Heart right ventricle (tissue), 16 donors: ENCODE results near the gene ZNF716. TPM values are rescaled to one million over a fixed set of nuclear protein-coding genes. Genes with fewer than 3 reads are reported as not detected.
A peak's percentile ranks its signal among the peaks of the same experiment; 100 is the strongest.
"Not testable (repeated sequence)": the region's sequence is repeated elsewhere in the genome, so short reads cannot be mapped to it uniquely, and the experiment has no call there.

Source experiments
- ATAC-seq, 8 donors: fragments of 200-7000 bp; cut with Tn5 transposase; one replicate each; pipeline ENCODE4 v1.9.1; 2020; ENCODE audit warnings: mild to moderate bottlenecking in 8 of 8, moderate library complexity in 8 of 8, moderate number of reproducible peaks in 1 of 8
- DNase-seq, 2 donors: peaks; one replicate each; pipeline ENCODE4 v3.0.0-alpha.2; 2020
- H3K27ac ChIP-seq, 10 donors: fragments of 200-600 bp; sonication (generic) in 2 of 10; one replicate each; pipeline versions ENCODE4 v1.5.0 to v1.8.0; 2020 to 2022; ENCODE audit warnings: mild to moderate bottlenecking in 3 of 10
- H3K27me3 ChIP-seq, 7 donors: fragments of 200-600 bp; one replicate each; pipeline ENCODE4 v1.8.0; 2021 to 2022; ENCODE audit warnings: mild to moderate bottlenecking in 2 of 7
- H3K36me3 ChIP-seq, 9 donors: fragments of 200-600 bp; sonication (generic) in 1 of 9; one replicate each; pipeline versions ENCODE4 v1.5.0 to v1.8.0; 2020 to 2022; ENCODE audit warnings: mild to moderate bottlenecking in 2 of 9
- H3K4me1 ChIP-seq, 9 donors: fragments of 200-600 bp; sonication (generic) in 1 of 9; one replicate each; pipeline versions ENCODE4 v1.5.0 to v1.8.0; 2020 to 2022; ENCODE audit warnings: mild to moderate bottlenecking in 4 of 9
- H3K4me3 ChIP-seq, 10 donors: fragments of 200-600 bp; sonication (generic) in 2 of 10; one replicate each; pipeline versions ENCODE4 v1.5.0 to v1.8.0; 2020 to 2022; ENCODE audit warnings: mild to moderate bottlenecking in 7 of 10, moderate library complexity in 2 of 10
- H3K9me3 ChIP-seq, 11 donors: fragments of 200-600 bp in 10 of 11; sonication (generic) in 2 of 11; one replicate each; pipeline versions ENCODE4 v1.5.0 to v1.8.0; 2013 to 2022; ENCODE audit warnings: mild to moderate bottlenecking in 2 of 11, control low read depth in 1 of 11, moderate library complexity in 1 of 11
- CTCF ChIP-seq, 9 donors: fragments of 200-600 bp; sonication (generic) in 2 of 9; IDR thresholded peaks; one replicate each; pipeline versions ENCODE4 v1.5.0 to v1.8.0; 2021 to 2022; ENCODE audit warnings: antibody characterized with exemption in 9 of 9, mild to moderate bottlenecking in 5 of 9, moderate library complexity in 1 of 9
- WGBS, 2 donors: extraction: QIAGEN DNeasy Blood & Tissue Kit; methylation state at CpG; one replicate each; pipeline ENCODE4 v1.1.7; 2013; ENCODE audit warnings: inconsistent platforms in 1 of 2; 5-methylcytosine and 5-hydroxymethylcytosine counted together
- intact Hi-C, 10 donors: fragments of 100-400 bp; cut with DNase I; formaldehyde crosslinking; loops; one replicate each; pipeline versions ENCODE4 v1.11.1 to v1.14.2; 2022
- polyA plus RNA-seq, 2 donors: library from polyadenylated mRNA; stranded (reverse); fragments of 200-250 nt; gene quantifications; one replicate each; pipeline ENCODE4 v1.2.3, GENCODE V29; 2013
- total RNA-seq, 10 donors: library from RNA; stranded (reverse); fragmentation: NEBNext Ultra II Directional in 3 of 10; extraction: Animal tissue kit (Norgen Biotek cat#: 25700) in 3 of 10; gene quantifications; one replicate each; pipeline versions ENCODE4 v1.2.1 to v1.2.4, GENCODE V29; 2021 to 2023
- donor health status: Arrhythmogenic right ventricular cardiomyopathy.
- donor health status: ischemic (EF 13 %, LVEDD 7.1; RV severe dilation, severe dysfunction).
- donor health status: healthy with polysubstance abuse.
- donor health status: DM: no; HTN: yes; CAD: no.
- donor health status: DM: no; HTN: no; CAD: no.
- donor health status: ischemic (EF 25% LVEDD 6.9; RV normal size, moderate dysfunction).
- donor health status: ischemic (EF 25% LVEDD 5.7; RV mildly dilated, moderate dysfunction).
- donor health status: healthy.
- donor health status: DM: yes; HTN: yes; CAD: no.
- donor health status: Ischemic cardiomyopathy.
- donor health status: ischemic (EF 35%, LVEDD 5.7; RV mildly dilated, moderate dysfunction).
- donor health status: nonischemic (EF 11% LVEDD 7.7; RV severe dilation, severe dysfunction).
- donor health status: DM: yes; HTN: yes; CAD: no.
- donor health status: PGD.
- donor health status: ischemic (EF 29% LVEDD 5.4; RV normal size, mild dysfunction).
- donor health status: nonischemic (EF 23%, LVEDD 6.1; RV moderate dilation, normal function).

Gene ZNF716
- total and polyA plus RNA-seq, 12 donors, result not detected

- no peaks in the 10 kb centered on the region for H3K4me1 ChIP-seq
- H3K27me3 ChIP-seq, result no peaks in the 10 kb centered on the region
- WGBS, 2 donors, result 85 to 89% methylated on average over 19 of the region's 19 CpGs
- peaks cover 0 to 81% (median 0%) of the 10 kb centered on the region in 11 donors for H3K9me3 ChIP-seq
- DNase-seq (no peak), ATAC-seq (no peak)
- H3K4me3 ChIP-seq, result no peak overlapping the region
- no peak for TF ChIP-seq CTCF (IDR thresholded peaks at IDR 0.05)
- H3K36me3 ChIP-seq, result no peaks in the 10 kb centered on the region
- intact Hi-C loops, result no loop called here
- no peak overlapping the region for H3K27ac ChIP-seq
Measured at GRCh38 chr7:57437581-57437980, 12.4 kb upstream of the ZNF716 start.

- Histone ChIP-seq H3K4me3 (no peak overlapping the region), H3K27ac (no peak overlapping the region), H3K9me3 (peaks cover 0 to 79% (median 0%) of the 10 kb centered on the region in 11 donors), H3K27me3 (no peaks in the 10 kb centered on the region), H3K36me3 (no peaks in the 10 kb centered on the region), H3K4me1 (no peaks in the 10 kb centered on the region)
- intact Hi-C loops, result no loop called here
- ATAC-seq (no peak), DNase-seq (no peak)
- 73 to 79% methylated on average over 7 of the region's 7 CpGs for WGBS, 2 donors
- no peak for TF ChIP-seq CTCF (IDR thresholded peaks at IDR 0.05)
Measured at GRCh38 chr7:57438244-57438643, 11.7 kb upstream of the ZNF716 start.

- Histone ChIP-seq H3K36me3 (no peaks in the 10 kb centered on the region), H3K4me3 (no peak overlapping the region), H3K27me3 (no peaks in the 10 kb centered on the region), H3K4me1 (no peaks in the 10 kb centered on the region), H3K9me3 (peaks cover 0 to 70% (median 0%) of the 10 kb centered on the region in 11 donors), H3K27ac (no peak overlapping the region)
- TF ChIP-seq CTCF (IDR thresholded peaks at IDR 0.05), result no peak
- no peak for ATAC-seq
- DNase-seq, result no peak
- intact Hi-C loops, result no loop called here
Measured at GRCh38 chr7:57443567-57443966, 6.4 kb upstream of the ZNF716 start.

- H3K36me3 ChIP-seq, ATAC-seq, H3K4me3 ChIP-seq, H3K4me1 ChIP-seq, DNase-seq, H3K27me3 ChIP-seq, H3K27ac ChIP-seq, intact Hi-C loops: not testable (repeated sequence)
- peaks cover 0 to 100% (median 71%) of the 10 kb centered on the region in 11 donors for H3K9me3 ChIP-seq
- 69 to 77% methylated on average over 3 of the region's 3 CpGs for WGBS, 2 donors
Measured at GRCh38 chr7:57469186-57469828, 19.3 kb downstream of the ZNF716 start.

GRCh38 chr7:57480304-57480703 is 30.3 kb downstream of the ZNF716 start:
- intact Hi-C loops, result loop anchor here in 6 of 10 donors (2.0 to 10.0 kb wide), 4 partner anchors 168 to 176 kb away; no protein-coding TSS in a partner anchor
- not testable (repeated sequence) for H3K36me3 ChIP-seq, ATAC-seq, DNase-seq, H3K27ac ChIP-seq, H3K27me3 ChIP-seq, H3K4me1 ChIP-seq, H3K4me3 ChIP-seq
- peak in 6 of 9 donors; percentile 21 to 50 (median 35) for TF ChIP-seq CTCF (IDR thresholded peaks at IDR 0.05)
- peaks cover 0 to 97% (median 2%) of the 10 kb centered on the region in 11 donors for H3K9me3 ChIP-seq

GRCh38 chr7:57485022-57485421 is 35.0 kb downstream of the ZNF716 start:
- not testable (repeated sequence) for DNase-seq, H3K4me3 ChIP-seq, H3K4me1 ChIP-seq, ATAC-seq, H3K36me3 ChIP-seq, H3K27ac ChIP-seq, H3K27me3 ChIP-seq
- peaks cover 0 to 97% (median 16%) of the 10 kb centered on the region in 11 donors for H3K9me3 ChIP-seq
- intact Hi-C loops, result loop anchor here in 1 of 10 donors (10.0 kb wide), 1 partner anchor 180 kb away; no protein-coding TSS in a partner anchor
- 80% methylated on average over 21 of the region's 21 CpGs for WGBS, 2 donors
